AG09309 (cell line): ENCODE measurements around the gene NRDE2.

Source experiments
- DNase-seq: peaks from one replicate; pipeline ENCODE4 v3.0.0-alpha.2; 2010; ENCODE audit warnings: low read depth
- H3K4me3 ChIP-seq: 2 replicates; pipeline ENCODE4 v1.5.1; 2011; ENCODE audit warnings: mild to moderate bottlenecking, low read depth, low read length, moderate library complexity; ENCODE audit not compliant: control insufficient read depth
- CTCF ChIP-seq: IDR thresholded peaks from 2 replicates; pipeline ENCODE4 v1.5.1; 2011; ENCODE audit warnings: mild to moderate bottlenecking, low read depth, low read length, inconsistent platforms; ENCODE audit not compliant: insufficient read depth, control insufficient read depth; ENCODE audit errors: missing control alignments

NRDE2 gene

GRCh38 chr14:90294872-90295271 lies 36.9 kb downstream of the NRDE2 start:
- TF ChIP-seq CTCF = no peak
- no peak for DNase-seq
- no peak overlapping the region for H3K4me3 ChIP-seq

GRCh38 chr14:90293766-90294730 lies 37.7 kb downstream of the NRDE2 start:
- DNase-seq = no peak
- peak; percentile 0 for TF ChIP-seq CTCF
- H3K4me3 ChIP-seq = no peak overlapping the region

- H3K4me3 ChIP-seq = no peak overlapping the region
- DNase-seq = no peak
- no peak for TF ChIP-seq CTCF
Measured at GRCh38 chr14:90291699-90292098, 40.0 kb downstream of the NRDE2 start.

- TF ChIP-seq CTCF = no peak
Measured at GRCh38 chr14:90290337-90291011, 41.3 kb downstream of the NRDE2 start.

GRCh38 chr14:90288651-90289355 lies 42.9 kb downstream of the NRDE2 start:
- no peak for TF ChIP-seq CTCF
- H3K4me3 ChIP-seq = no peak overlapping the region
- DNase-seq = no peak

More at GRCh38 chr14:90290337-90291011, 41.3 kb downstream of the NRDE2 start:
- H3K4me3 ChIP-seq = no peak overlapping the region
- DNase-seq = no peak

- no peak for TF ChIP-seq CTCF
- DNase-seq = no peak
- no peak overlapping the region for H3K4me3 ChIP-seq
Measured at GRCh38 chr14:90287791-90288190, 44.0 kb downstream of the NRDE2 start.
